Stimulated activated CD4-positive, alpha-beta T cell treated with anti-CD3 and anti-CD28 coated beads, TNF-alpha, amount 100 ng/mL, for 24 hours (primary cell): ENCODE results near the gene ALPK3.

Experiments used
- DNase-seq, 3 experiments: peaks; one replicate each; pipeline ENCODE4 v3.0.0-alpha.2; 2020; ENCODE audit warnings: low read depth in 3 of 3

The ALPK3 gene

GRCh38 chr15:84892786-84893307, 75.7 kb downstream of the ALPK3 start:
- DNase-seq = no peak

GRCh38 chr15:84893607-84894006, 76.5 kb downstream of the ALPK3 start:
- DNase-seq = no peak

- DNase-seq = no peak
These were observed 77.7 kb downstream of the ALPK3 start for GRCh38 chr15:84894736-84895425.

- DNase-seq = no peak
These were observed 81.6 kb downstream of the ALPK3 start for GRCh38 chr15:84898761-84899160.

GRCh38 chr15:84899750-84900149, 82.6 kb downstream of the ALPK3 start:
- DNase-seq = no peak

GRCh38 chr15:84901540-84901939, 84.4 kb downstream of the ALPK3 start:
- DNase-seq = no peak

GRCh38 chr15:84903751-84904150, 86.6 kb downstream of the ALPK3 start:
- no peak for DNase-seq

- DNase-seq = no peak
These were observed 87.3 kb downstream of the ALPK3 start for GRCh38 chr15:84904419-84904818.

- no peak for DNase-seq
These were observed 88.1 kb downstream of the ALPK3 start for GRCh38 chr15:84905016-84905916.

GRCh38 chr15:84907731-84908130, 90.6 kb downstream of the ALPK3 start:
- DNase-seq = no peak

GRCh38 chr15:84908564-84908963, 91.4 kb downstream of the ALPK3 start:
- DNase-seq = no peak

- no peak for DNase-seq
These were observed 91.9 kb downstream of the ALPK3 start for GRCh38 chr15:84909029-84909428.

- DNase-seq = no peak
These were observed 92.6 kb downstream of the ALPK3 start for GRCh38 chr15:84909782-84910181.

- DNase-seq = no peak
These were observed 93.9 kb downstream of the ALPK3 start for GRCh38 chr15:84910928-84911623.

GRCh38 chr15:84911879-84912660, 94.9 kb downstream of the ALPK3 start:
- no peak for DNase-seq

GRCh38 chr15:84913360-84913723, 96.2 kb downstream of the ALPK3 start:
- no peak for DNase-seq

- DNase-seq = no peak
These were observed 97.2 kb downstream of the ALPK3 start for GRCh38 chr15:84914351-84914750.

- DNase-seq = peak in 2 of 3 experiments; percentile 2 to 60
These were observed 97.9 kb downstream of the ALPK3 start for GRCh38 chr15:84914909-84915605.

- DNase-seq = no peak
These were observed 98.4 kb downstream of the ALPK3 start for GRCh38 chr15:84915606-84915958.

- DNase-seq = no peak
These were observed 100.3 kb downstream of the ALPK3 start for GRCh38 chr15:84917452-84917851.

- DNase-seq = no peak
These were observed 102.0 kb downstream of the ALPK3 start for GRCh38 chr15:84919106-84919667.
